Ishikawa (cell line): ENCODE data around the gene HOXC5.

Source experiments
- MAX ChIP-seq: IDR thresholded peaks from 2 replicates; pipeline ENCODE4 v1.6.1; 2012
- RAD21 ChIP-seq: IDR thresholded peaks from 2 replicates; pipeline ENCODE4 v1.6.1; 2012; ENCODE audit warnings: low read depth
- REST ChIP-seq: IDR thresholded peaks from 2 replicates; pipeline ENCODE4 v1.6.1; 2012; ENCODE audit warnings: low read depth, mild to moderate bottlenecking
- TAF1 ChIP-seq: IDR thresholded peaks from 2 replicates; pipeline ENCODE4 v1.6.1; 2012; ENCODE audit warnings: low read depth, mild to moderate bottlenecking
- USF1 ChIP-seq: IDR thresholded peaks from 2 replicates; pipeline ENCODE4 v1.6.1; 2012
- YY1 ChIP-seq: IDR thresholded peaks from 2 replicates; pipeline ENCODE4 v1.6.1; 2012; ENCODE audit warnings: low read depth

- TF ChIP-seq REST (no peak), RAD21 (no peak), MAX (no peak), TAF1 (no peak), USF1 (no peak), YY1 (no peak)
Observed at GRCh38 chr12:54054742-54055194, 21.9 kb downstream of the HOXC5 start.
